ENCODE measurements around the gene CAMTA1.

Gene CAMTA1

DNA sequence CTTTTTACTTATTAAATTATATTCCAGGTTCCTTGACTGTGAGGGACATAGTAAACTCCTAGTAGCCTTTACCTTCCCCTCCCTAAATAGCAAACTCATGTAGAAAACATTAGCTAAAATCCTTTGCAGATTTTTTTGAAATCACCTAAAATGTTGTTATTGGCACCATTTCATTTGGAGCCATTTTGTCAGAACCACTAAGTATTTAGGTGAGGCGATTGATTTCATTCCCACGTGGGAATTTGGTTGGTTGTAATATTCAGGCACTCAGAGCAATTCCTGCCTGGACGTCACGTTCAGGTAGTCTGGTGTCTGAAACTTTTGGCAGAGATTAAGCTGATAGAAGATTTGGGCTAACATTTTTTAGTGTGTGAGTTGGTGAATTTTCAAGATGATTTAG lies 84.3 kb downstream of the CAMTA1 start:
- Histone ChIP-seq H3K27ac (ENCODE audit: low read length) (no peak overlapping the region), H3K9me3 (ENCODE audit: insufficient read depth, low read length, severe bottlenecking) (no peaks in the 10 kb centered on the region), H3K36me3 (ENCODE audit: insufficient read depth, low read length) (peaks cover 16% of the 10 kb centered on the region), H3K79me2 (ENCODE audit: insufficient read depth, low read length) (peaks cover 28% of the 10 kb centered on the region), H3K4me3 (ENCODE audit: low read depth in 1 of 2, low read length in 2 of 2) (no peak overlapping the region), H3K9ac (ENCODE audit: low read depth, low read length) (no peak overlapping the region), H3K27me3 (ENCODE audit: insufficient read depth, low read length, poor library complexity) (no peaks in the 10 kb centered on the region), H3K4me1 (ENCODE audit: insufficient read depth, low read length) (no peaks in the 10 kb centered on the region), H2AFZ (ENCODE audit: low read depth, low read length) (no peak overlapping the region), H4K20me1 (ENCODE audit: insufficient read depth, low read length) (peaks cover 21% of the 10 kb centered on the region), H3K4me2 (ENCODE audit: insufficient read depth, low read length) (no peak overlapping the region)
- no peak for ATAC-seq (ENCODE audit: insufficient read depth, low read depth)
- no peak for TF ChIP-seq EZH2 (IDR thresholded peaks at IDR 0.05; ENCODE audit: borderline replicate concordance, low read depth, low read length, severe bottlenecking)
- TF ChIP-seq, protein P1, sequence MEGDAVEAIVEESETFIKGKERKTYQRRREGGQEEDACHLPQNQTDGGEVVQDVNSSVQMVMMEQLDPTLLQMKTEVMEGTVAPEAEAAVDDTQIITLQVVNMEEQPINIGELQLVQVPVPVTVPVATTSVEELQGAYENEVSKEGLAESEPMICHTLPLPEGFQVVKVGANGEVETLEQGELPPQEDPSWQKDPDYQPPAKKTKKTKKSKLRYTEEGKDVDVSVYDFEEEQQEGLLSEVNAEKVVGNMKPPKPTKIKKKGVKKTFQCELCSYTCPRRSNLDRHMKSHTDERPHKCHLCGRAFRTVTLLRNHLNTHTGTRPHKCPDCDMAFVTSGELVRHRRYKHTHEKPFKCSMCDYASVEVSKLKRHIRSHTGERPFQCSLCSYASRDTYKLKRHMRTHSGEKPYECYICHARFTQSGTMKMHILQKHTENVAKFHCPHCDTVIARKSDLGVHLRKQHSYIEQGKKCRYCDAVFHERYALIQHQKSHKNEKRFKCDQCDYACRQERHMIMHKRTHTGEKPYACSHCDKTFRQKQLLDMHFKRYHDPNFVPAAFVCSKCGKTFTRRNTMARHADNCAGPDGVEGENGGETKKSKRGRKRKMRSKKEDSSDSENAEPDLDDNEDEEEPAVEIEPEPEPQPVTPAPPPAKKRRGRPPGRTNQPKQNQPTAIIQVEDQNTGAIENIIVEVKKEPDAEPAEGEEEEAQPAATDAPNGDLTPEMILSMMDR (IDR thresholded peaks at IDR 0.05; ENCODE audit: borderline replicate concordance, extremely low read depth, low read length, poor library complexity, severe bottlenecking), result no peak
- DNase-seq, result no peak

DNA sequence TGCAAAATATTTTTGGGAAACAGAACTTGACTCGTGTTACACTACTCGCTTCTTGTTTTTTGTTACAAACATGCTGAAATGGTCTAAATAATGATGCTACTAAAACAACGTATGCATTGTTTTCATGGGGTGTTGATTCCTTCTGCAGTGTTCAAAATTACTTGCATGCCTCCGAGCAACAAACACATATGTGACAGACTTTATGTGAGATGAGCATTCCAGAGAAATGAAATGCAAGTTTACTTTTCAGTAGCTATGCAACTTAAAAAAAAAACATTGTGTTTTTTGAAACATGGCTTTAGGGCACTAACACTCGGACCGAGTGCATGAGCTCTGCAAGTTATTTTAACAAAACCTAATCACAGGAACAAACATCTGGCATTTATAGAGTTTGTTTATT lies 84.8 kb downstream of the CAMTA1 start:
- Histone ChIP-seq H3K36me3 (ENCODE audit: insufficient read depth, low read length) (peaks cover 20% of the 10 kb centered on the region), H3K27me3 (ENCODE audit: insufficient read depth, low read length, poor library complexity) (no peaks in the 10 kb centered on the region), H3K79me2 (ENCODE audit: insufficient read depth, low read length) (peaks cover 26% of the 10 kb centered on the region), H2AFZ (ENCODE audit: low read depth, low read length) (no peak overlapping the region), H3K4me2 (ENCODE audit: insufficient read depth, low read length) (no peak overlapping the region), H3K4me1 (ENCODE audit: insufficient read depth, low read length) (no peaks in the 10 kb centered on the region), H3K9me3 (ENCODE audit: insufficient read depth, low read length, severe bottlenecking) (no peaks in the 10 kb centered on the region), H3K27ac (ENCODE audit: low read length) (no peak overlapping the region), H3K9ac (ENCODE audit: low read depth, low read length) (no peak overlapping the region), H3K4me3 (ENCODE audit: low read depth in 1 of 2, low read length in 2 of 2) (no peak overlapping the region), H4K20me1 (ENCODE audit: insufficient read depth, low read length) (peaks cover 18% of the 10 kb centered on the region)
- no peak for DNase-seq
- TF ChIP-seq EZH2 (IDR thresholded peaks at IDR 0.05; ENCODE audit: borderline replicate concordance, low read depth, low read length, severe bottlenecking), result no peak
- TF ChIP-seq, protein P1 (IDR thresholded peaks at IDR 0.05; ENCODE audit: borderline replicate concordance, extremely low read depth, low read length, poor library complexity, severe bottlenecking), result no peak
- no peak for ATAC-seq (ENCODE audit: insufficient read depth, low read depth)

DNA sequence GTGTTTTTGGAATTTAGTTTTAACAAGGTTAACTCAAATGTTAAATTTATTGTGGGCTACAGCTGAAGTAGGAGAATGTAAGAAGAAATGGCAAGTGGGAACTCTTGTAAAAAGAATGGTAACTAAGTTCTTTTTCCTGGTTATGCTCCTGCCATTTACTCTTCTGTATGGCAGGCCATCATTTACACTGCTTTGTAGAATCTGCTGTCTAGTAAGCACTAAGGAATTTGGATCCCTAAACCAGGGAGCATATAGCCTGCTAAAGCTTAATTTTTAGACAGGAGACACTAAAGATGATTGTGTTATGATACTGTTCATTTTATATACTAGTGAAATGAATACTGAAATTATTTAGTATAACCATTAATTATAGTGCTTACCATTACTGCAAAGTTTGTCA lies 85.3 kb downstream of the CAMTA1 start:
- H3K4me3 ChIP-seq (ENCODE audit: low read depth in 1 of 2, low read length in 2 of 2), result no peak overlapping the region
- peaks cover 16% of the 10 kb centered on the region for H4K20me1 ChIP-seq (ENCODE audit: insufficient read depth, low read length)
- H3K9me3 ChIP-seq (ENCODE audit: insufficient read depth, low read length, severe bottlenecking), result no peaks in the 10 kb centered on the region
- ATAC-seq (ENCODE audit: insufficient read depth, low read depth) (no peak), DNase-seq (no peak)
- TF ChIP-seq, protein P1 (IDR thresholded peaks at IDR 0.05; ENCODE audit: borderline replicate concordance, extremely low read depth, low read length, poor library complexity, severe bottlenecking), result no peak
- no peak for TF ChIP-seq EZH2 (IDR thresholded peaks at IDR 0.05; ENCODE audit: borderline replicate concordance, low read depth, low read length, severe bottlenecking)
- H3K79me2 ChIP-seq (ENCODE audit: insufficient read depth, low read length), result peaks cover 26% of the 10 kb centered on the region
- H3K27ac ChIP-seq (ENCODE audit: low read length), result no peak overlapping the region
- H3K36me3 ChIP-seq (ENCODE audit: insufficient read depth, low read length), result peaks cover 20% of the 10 kb centered on the region
- H3K4me2 ChIP-seq (ENCODE audit: insufficient read depth, low read length), result no peak overlapping the region
- no peaks in the 10 kb centered on the region for H3K27me3 ChIP-seq (ENCODE audit: insufficient read depth, low read length, poor library complexity)
- H3K9ac ChIP-seq (ENCODE audit: low read depth, low read length), result no peak overlapping the region
- no peak overlapping the region for H2AFZ ChIP-seq (ENCODE audit: low read depth, low read length)
- H3K4me1 ChIP-seq (ENCODE audit: insufficient read depth, low read length), result no peaks in the 10 kb centered on the region

Measured in DND-41 (cell line).